HepG2 (cell line): ENCODE measurements around the gene ALX3. TPM values are rescaled to one million over a fixed set of nuclear protein-coding genes. Genes with fewer than 3 reads are reported as not detected.

ENCODE experiments used
- ATAC-seq: fragments of 200-7000 bp; cut with Tn5 transposase; 3 replicates; pipeline ENCODE4 v1.9.1; 2020; ENCODE audit warnings: mild to moderate bottlenecking, moderate library complexity
- BruUV-seq: library from RNA; stranded (reverse); fragments of 400-500 nt; replicated peaks from 2 replicates; lab custom pipeline; 2021; lab: Mats Ljungman, UMichigan
- CTCF ChIA-PET: fragments of 300-600 bp; formaldehyde crosslinking; extraction: SDS; loops from one replicate; lab custom pipeline; 2021; ENCODE audit warnings: low total read pairs, inconsistent platforms, low intra/inter-chr PET ratio; lab: Yijun Ruan, JAX
- POLR2A ChIA-PET: fragments of 350-600 bp; sonication (Branson Sonifier 250); formaldehyde crosslinking; loops from one replicate; lab custom pipeline; 2020; ENCODE audit warnings: antibody characterized with exemption, inconsistent platforms; lab: Yijun Ruan, JAX
- DNase-seq: peaks from one replicate; pipeline ENCODE4 v3.0.0-alpha.2; 2015; ENCODE audit warnings: low spot score
- FAIRE-seq: peaks from 3 replicates; lab custom pipeline; 2011; peaks lifted over from hg19 to GRCh38; lab: Jason Lieb, UNC
- H2AFZ ChIP-seq: one replicate; pipeline ENCODE4 v1.6.1; 2011; ENCODE audit warnings: low read length, inconsistent platforms
- H3K27ac ChIP-seq: fragments of 300-600 bp; 3 replicates; pipeline ENCODE4 v1.8.0; 2011; ENCODE audit warnings: mixed run types, mild to moderate bottlenecking, mixed read lengths, low read length, inconsistent platforms; ENCODE audit not compliant: insufficient read depth; ENCODE audit errors: extremely low read length
- H3K27me3 ChIP-seq, 2 experiments: fragments of 200-600 bp in 1 of 2; 2 replicates in 1 of 2; 3 replicates in 1 of 2; pipeline versions ENCODE4 v1.6.0 to v1.8.0; 2011; ENCODE audit warnings: low read length in 2 of 2, mild to moderate bottlenecking in 2 of 2, moderate library complexity in 2 of 2, inconsistent platforms in 1 of 2; ENCODE audit not compliant: insufficient read depth in 2 of 2, control insufficient read depth in 1 of 2
- H3K36me3 ChIP-seq, 2 experiments: fragments of 200-600 bp in 1 of 2; replicated peaks in 1 of 2; 2 replicates in 1 of 2; 3 replicates in 1 of 2; pipeline versions ENCODE4 v1.5.1 to v1.8.0; 2011; ENCODE audit warnings: low read length in 2 of 2, inconsistent platforms in 1 of 2; ENCODE audit not compliant: insufficient read depth in 2 of 2, control insufficient read depth in 1 of 2
- H3K4me1 ChIP-seq: 2 replicates; pipeline ENCODE4 v1.5.1; 2012; ENCODE audit warnings: low read length, inconsistent platforms; ENCODE audit not compliant: insufficient read depth
- H3K4me2 ChIP-seq: 2 replicates; pipeline ENCODE4 v1.6.0; 2011; ENCODE audit warnings: low read depth, low read length, inconsistent platforms
- H3K4me3 ChIP-seq, 3 experiments: fragments of 200-600 bp in 1 of 3; sonication (generic), shearing (Covaris generic) in 1 of 3; replicated peaks in 1 of 3; 2 replicates each; pipeline ENCODE4 v1.5.1; 2011 to 2016; ENCODE audit warnings: low read length in 3 of 3, inconsistent platforms in 2 of 3, low read depth in 2 of 3, mild to moderate bottlenecking in 2 of 3, control low read depth in 1 of 3, mixed read lengths in 1 of 3; ENCODE audit not compliant: insufficient read depth in 1 of 3
- H3K79me2 ChIP-seq: one replicate; pipeline ENCODE4 v1.6.1; 2011; ENCODE audit warnings: low read length, inconsistent platforms; ENCODE audit not compliant: insufficient read depth
- H3K9ac ChIP-seq: 2 replicates; pipeline ENCODE4 v1.6.0; 2011; ENCODE audit warnings: mild to moderate bottlenecking, low read depth, low read length, inconsistent platforms; ENCODE audit not compliant: insufficient read depth
- H3K9me3 ChIP-seq: 2 replicates; pipeline ENCODE4 v1.5.1; 2012; ENCODE audit warnings: mild to moderate bottlenecking, low read length
- H4K20me1 ChIP-seq: 2 replicates; pipeline ENCODE4 v1.6.0; 2011; ENCODE audit warnings: inconsistent platforms, mild to moderate bottlenecking, low read length, moderate library complexity; ENCODE audit not compliant: insufficient read depth
- E2F1 ChIP-seq: sonication (generic); formaldehyde crosslinking; IDR thresholded peaks from 2 replicates; pipeline ENCODE4 v1.5.0; 2020; ENCODE audit warnings: missing genetic modification reagents
- HNRNPL ChIP-seq: fragments of 200-400 bp; formaldehyde crosslinking; IDR thresholded peaks from 2 replicates; pipeline ENCODE4 v1.6.1; 2017; ENCODE audit warnings: mild to moderate bottlenecking, low read depth, low read length
- KDM4B ChIP-seq: sonication (generic); formaldehyde crosslinking; IDR thresholded peaks from 2 replicates; pipeline ENCODE4 v1.4.0; 2020; ENCODE audit warnings: missing genetic modification reagents
- MTERF4 ChIP-seq: sonication (generic); formaldehyde crosslinking; IDR thresholded peaks from 2 replicates; pipeline ENCODE4 v1.8.0; 2023; ENCODE audit warnings: mild to moderate bottlenecking, missing genetic modification reagents
- MXD3 ChIP-seq: IDR thresholded peaks from 2 replicates; pipeline ENCODE4 v1.6.1; 2016; ENCODE audit warnings: mild to moderate bottlenecking, missing biosample characterization, missing genetic modification reagents
- NFATC3 ChIP-seq: sonication (generic); formaldehyde crosslinking; IDR thresholded peaks from 2 replicates; pipeline ENCODE4 v1.5.1; 2020; ENCODE audit warnings: mild to moderate bottlenecking, missing genetic modification reagents
- NFYC ChIP-seq: IDR thresholded peaks from 2 replicates; pipeline ENCODE4 v1.6.1; 2016; ENCODE audit warnings: missing genetic modification reagents, missing compliant biosample characterization
- PBX2 ChIP-seq: IDR thresholded peaks from 2 replicates; pipeline ENCODE4 v1.6.1; 2016; ENCODE audit warnings: control low read depth
- SIX1 ChIP-seq: sonication (generic); formaldehyde crosslinking; IDR thresholded peaks from 2 replicates; pipeline ENCODE4 v1.4.0; 2020; ENCODE audit warnings: missing genetic modification reagents, borderline replicate concordance
- YEATS2 ChIP-seq: sonication (generic); formaldehyde crosslinking; IDR thresholded peaks from 2 replicates; pipeline ENCODE4 v1.4.0; 2020; ENCODE audit warnings: missing genetic modification reagents, borderline replicate concordance
- ZNF143 ChIP-seq: sonication (generic); formaldehyde crosslinking; IDR thresholded peaks from 2 replicates; pipeline ENCODE4 v1.4.0; 2020; ENCODE audit warnings: missing genetic modification reagents
- ZNF614 ChIP-seq: IDR thresholded peaks from 2 replicates; pipeline ENCODE4 v1.6.1; 2018; ENCODE audit warnings: missing biosample characterization, missing genetic modification reagents, inconsistent platforms, borderline replicate concordance
- ZNF816 ChIP-seq: sonication (generic); formaldehyde crosslinking; IDR thresholded peaks from 2 replicates; pipeline ENCODE4 v1.8.0; 2022; ENCODE audit warnings: missing genetic modification reagents, mild to moderate bottlenecking, borderline replicate concordance
- WGBS: methylation state at CpG from one replicate; pipeline ENCODE4 v1.1.6; 2017; ENCODE audit warnings: low lambda C conversion rate; 5-methylcytosine and 5-hydroxymethylcytosine counted together
- in situ Hi-C: cut with HindIII; loops from 2 replicates; pipeline ENCODE4 v1.10.0; 2017; ENCODE audit warnings: low pct_unique_long_range_greater_than_20kb; ENCODE audit not compliant: extremely low pct_ligation_motif_present
- intact Hi-C: fragments of 100-400 bp; cut with micrococcal nuclease; formaldehyde crosslinking; loops from one replicate; pipeline ENCODE4 v1.10.0; 2022; ENCODE audit not compliant: unreplicated experiment
- polyA plus RNA-seq, 8 experiments: library from polyadenylated mRNA; depleted of rRNA in 3 of 8; stranded (reverse) in 7 of 8; unstranded in 1 of 8; fragments of >200 nt; fragmentation: Illumina TruSeq in 4 of 8; extraction: Trizol in 4 of 8; gene quantifications; 2 replicates each; pipeline versions ENCODE4 v1.2.1 to v1.2.3, GENCODE V29; 2011 to 2016; ENCODE audit warnings: low read depth in 4 of 8, missing spikeins in 1 of 8, mixed read lengths in 1 of 8; ENCODE audit not compliant: insufficient read depth in 1 of 8
- total RNA-seq, 5 experiments: library from RNA; depleted of rRNA; stranded (reverse); fragments of >200 nt; fragmentation: Illumina TruSeq; extraction: Trizol; gene quantifications; 2 replicates each; pipeline ENCODE4 v1.2.3, GENCODE V29; 2016; ENCODE audit warnings: low read depth in 1 of 5

Gene ALX3
- total and polyA plus RNA-seq, 2 of the 13 experiments (the other 11 are each of a cell fraction or from before 2014, with no cell fraction given): not detected

GRCh38 chr1:110113551-110113950 is 43.1 kb upstream of the ALX3 start:
- no peak for FAIRE-seq
- no peaks in the 10 kb centered on the region for H3K9me3 ChIP-seq
- TF ChIP-seq PBX2 (CRISPR knock-in tag) (no peak), ZNF614 (CRISPR knock-in tag) (no peak), HNRNPL (no peak), E2F1 (CRISPR knock-in tag) (no peak), ZNF143 (CRISPR knock-in tag) (no peak), KDM4B (CRISPR knock-in tag) (no peak)
- ChIA-PET POLR2A (no interaction called here), CTCF (no interaction called here)
- intact Hi-C loops (no loop called here), in situ Hi-C loops (no loop called here)
- H3K4me1 ChIP-seq: no peaks in the 10 kb centered on the region
- no peak overlapping the region for H3K4me2 ChIP-seq
- BruUV-seq: no TSS peak
- H3K9ac ChIP-seq: no peak overlapping the region
- H3K27me3 ChIP-seq: peaks cover 6 to 48% of the 10 kb centered on the region in 2 experiments; a peak in 3 of 5 replicates
- H4K20me1 ChIP-seq: no peaks in the 10 kb centered on the region
- 11% methylated on average over 3 of the region's 5 CpGs for WGBS
- no peaks in the 10 kb centered on the region for H3K36me3 ChIP-seq
- H2AFZ ChIP-seq: no peak overlapping the region
- H3K79me2 ChIP-seq: no peaks in the 10 kb centered on the region
- ATAC-seq: no peak
- DNase-seq: no peak
- no peak overlapping the region for H3K27ac ChIP-seq
- H3K4me3 ChIP-seq: no peak overlapping the region

GRCh38 chr1:110112656-110113055 is 42.2 kb upstream of the ALX3 start:
- Histone ChIP-seq H3K27ac (no peak overlapping the region), H3K4me3 (no peak overlapping the region), H2AFZ (no peak overlapping the region), H3K9me3 (no peaks in the 10 kb centered on the region), H3K79me2 (no peaks in the 10 kb centered on the region), H3K4me2 (no peak overlapping the region), H3K9ac (no peak overlapping the region), H3K36me3 (no peaks in the 10 kb centered on the region), H3K4me1 (no peaks in the 10 kb centered on the region), H3K27me3 (peaks cover 6 to 54% of the 10 kb centered on the region in 2 experiments; a peak in 3 of 5 replicates), H4K20me1 (no peaks in the 10 kb centered on the region)
- FAIRE-seq: no peak
- no TSS peak for BruUV-seq
- TF ChIP-seq SIX1 (CRISPR knock-in tag) (no peak), NFATC3 (CRISPR knock-in tag) (no peak), YEATS2 (CRISPR knock-in tag) (no peak), NFYC (no peak), MTERF4 (CRISPR knock-in tag) (no peak), MXD3 (CRISPR knock-in tag) (no peak), ZNF816 (CRISPR knock-in tag) (no peak)
- WGBS: no CpG with 5 or more reads among the region's 9 CpGs
- ATAC-seq: no peak
- ChIA-PET POLR2A (no interaction called here), CTCF (no interaction called here)
- no peak for DNase-seq
- in situ Hi-C loops (no loop called here), intact Hi-C loops (no loop called here)
